ENCODE measurements around the gene GRK1.

DNA sequence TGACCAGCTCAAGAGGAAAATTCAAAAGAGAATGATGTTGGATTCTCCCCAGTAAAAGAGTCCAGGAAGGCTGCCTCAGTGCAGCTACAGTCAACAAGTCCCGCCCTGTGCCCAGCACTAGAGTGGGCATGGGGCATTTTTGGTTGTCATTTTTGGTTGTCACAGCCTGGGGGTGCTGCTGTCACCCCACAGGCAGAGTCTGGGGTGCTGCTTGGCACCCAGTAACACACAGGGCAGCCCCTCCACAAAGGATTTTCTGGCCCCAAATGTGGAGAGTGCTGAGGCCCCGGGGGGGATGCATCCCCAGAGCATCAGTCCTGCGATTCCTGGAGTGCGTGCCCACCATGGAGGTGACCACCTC is 63.8 kb downstream of the GRK1 start:
- no peak for TF ChIP-seq EZH2phosphoT487 (IDR thresholded peaks at IDR 0.05; ENCODE audit: insufficient read depth, low read depth)
- TF ChIP-seq EZH2 (IDR thresholded peaks at IDR 0.05; ENCODE audit: insufficient read depth, poor library complexity, severe bottlenecking) = no peak
